K562 (cell line): ENCODE results near the gene CEP128. TPM values are rescaled to one million over a fixed set of nuclear protein-coding genes. Genes with fewer than 3 reads are reported as not detected.

Source experiments
- ARHGAP35 ChIP-seq: fragments of 450-650 bp; IDR thresholded peaks from 2 replicates; pipeline ENCODE4 v1.6.1; 2018; ENCODE audit not compliant: partially characterized antibody
- DNMT1 ChIP-seq: fragments of 450-650 bp; IDR thresholded peaks from 2 replicates; pipeline ENCODE4 v1.6.1; 2016; ENCODE audit warnings: antibody characterized with exemption, mild to moderate bottlenecking
- ETS1 ChIP-seq: conservative IDR thresholded peaks from 2 replicates; pipeline ENCODE4 v1.6.1; 2011; ENCODE audit warnings: low read depth, mild to moderate bottlenecking, low read length; ENCODE audit not compliant: control insufficient read depth
- ETV1 ChIP-seq: fragments of 450-650 bp; conservative IDR thresholded peaks from 2 replicates; pipeline ENCODE4 v1.6.1; 2016; ENCODE audit warnings: missing genetic modification characterization, control low read depth, low read depth, missing compliant biosample characterization
- L3MBTL2 ChIP-seq: fragments of 450-650 bp; IDR thresholded peaks from 2 replicates; pipeline ENCODE4 v1.6.1; 2016; ENCODE audit warnings: mild to moderate bottlenecking, moderate library complexity
- MCM5 ChIP-seq: fragments of 450-650 bp; IDR thresholded peaks from 2 replicates; pipeline ENCODE4 v1.6.1; 2016; ENCODE audit warnings: low read depth
- OTX1 ChIP-seq: fragments of 450-650 bp; formaldehyde crosslinking; IDR thresholded peaks from 2 replicates; pipeline ENCODE4 v1.4.0; 2022; ENCODE audit warnings: mild to moderate bottlenecking
- POLR2AphosphoS5 ChIP-seq: IDR thresholded peaks from 2 replicates; pipeline ENCODE4 v1.6.1; 2011; ENCODE audit warnings: mild to moderate bottlenecking, low read depth, low read length, moderate library complexity; ENCODE audit not compliant: control insufficient read depth, insufficient read depth
- RNF2 ChIP-seq: sonication (generic); IDR thresholded peaks from 2 replicates; pipeline ENCODE4 v1.6.1; 2016
- SOX6 ChIP-seq: fragments of 450-650 bp; IDR thresholded peaks from 2 replicates; pipeline ENCODE4 v1.6.1; 2014; ENCODE audit warnings: mild to moderate bottlenecking
- STAT6 ChIP-seq: sonication (generic); formaldehyde crosslinking; IDR thresholded peaks from 2 replicates; pipeline ENCODE4 v1.8.1; 2023; ENCODE audit warnings: mild to moderate bottlenecking, missing genetic modification reagents
- XRCC5 ChIP-seq: fragments of 200-400 bp; formaldehyde crosslinking; IDR thresholded peaks from 2 replicates; pipeline ENCODE4 v1.6.1; 2017; ENCODE audit warnings: low read depth, mild to moderate bottlenecking, low read length
- ZNF140 ChIP-seq: fragments of 250-450 bp; sonication (Bioruptor Pico); IDR thresholded peaks from 2 replicates; pipeline ENCODE4 v1.8.0; 2021; ENCODE audit warnings: moderate library complexity, mild to moderate bottlenecking, inconsistent platforms
- ZNF165 ChIP-seq: fragments of 250-450 bp; sonication (Bioruptor Pico); IDR thresholded peaks from 2 replicates; pipeline ENCODE4 v1.4.0; 2020; ENCODE audit warnings: borderline replicate concordance
- ZNF318 ChIP-seq, 2 experiments: fragments of 450-650 bp; IDR thresholded peaks; 2 replicates each; pipeline ENCODE4 v1.6.1; 2016; ENCODE audit warnings: mild to moderate bottlenecking in 2 of 2, borderline replicate concordance in 1 of 2, low read depth in 1 of 2, moderate library complexity in 1 of 2
- ZNF324 ChIP-seq: fragments of 250-450 bp; sonication (Bioruptor Pico); IDR thresholded peaks from 2 replicates; pipeline ENCODE4 v1.4.0; 2020; ENCODE audit warnings: mild to moderate bottlenecking
- ZNF699 ChIP-seq: fragments of 250-450 bp; sonication (Bioruptor Pico); IDR thresholded peaks from 2 replicates; pipeline ENCODE4 v1.8.0; 2021; ENCODE audit warnings: mild to moderate bottlenecking, moderate library complexity; ENCODE audit not compliant: insufficient replicate concordance
- polyA plus RNA-seq, 8 experiments: library from polyadenylated mRNA; depleted of rRNA in 4 of 8; stranded (reverse) in 5 of 8; unstranded in 3 of 8; fragments of >200 nt; fragmentation: Nextera tagmentation in 2 of 8; fragmentation: Illumina TruSeq in 1 of 8; extraction: Ambion mirVana in 2 of 8; extraction: Trizol in 1 of 8; gene quantifications; 2 replicates each; pipeline versions ENCODE4 v1.2.1 to v1.2.3, GENCODE V29; 2011 to 2014; ENCODE audit warnings: inconsistent platforms in 1 of 8, missing spikeins in 1 of 8
- total RNA-seq, 7 experiments: library from RNA; depleted of rRNA in 6 of 7; stranded (reverse); fragments of >200 nt in 6 of 7; fragmentation: Illumina TruSeq in 2 of 7; extraction: Trizol in 2 of 7; gene quantifications; 2 replicates each; pipeline versions ENCODE4 v1.2.1 to v1.2.3, GENCODE V29; 2011 to 2021; ENCODE audit warnings: low replicate concordance in 1 of 7

The CEP128 gene
- total and polyA plus RNA-seq, 9 of the 15 experiments (the other 6 are each of a cell fraction or from before 2014, with no cell fraction given), result 2.3 to 9.2 (median 4.6) TPM

- peak in 1 of 2 experiments; percentile 62; a peak in 2 of 4 replicates for TF ChIP-seq ZNF318 (IDR thresholded peaks at IDR 0.05; ENCODE audit: borderline replicate concordance in 1 of 2, low read depth in 1 of 2)
- no peak for TF ChIP-seq ZNF699 (CRISPR knock-in tag)
- TF ChIP-seq ETS1, result no peak
- peak; percentile 31; the same call in 1 of the 2 replicates for TF ChIP-seq SOX6
- TF ChIP-seq ARHGAP35, result no peak
- no peak for TF ChIP-seq ETV1 (tag)
- TF ChIP-seq DNMT1, result no peak
- TF ChIP-seq L3MBTL2, result peak; percentile 59; the same call in 1 of the 2 replicates
- TF ChIP-seq ZNF165 (CRISPR knock-in tag), result no peak
- TF ChIP-seq ZNF324 (CRISPR knock-in tag), result no peak
- TF ChIP-seq POLR2AphosphoS5, result no peak
- TF ChIP-seq OTX1, result no peak
- TF ChIP-seq RNF2, result no peak
- TF ChIP-seq XRCC5, result no peak
- no peak for TF ChIP-seq MCM5
- TF ChIP-seq STAT6 (CRISPR knock-in tag), result no peak
- TF ChIP-seq ZNF140 (CRISPR knock-in tag), result no peak
Measured at GRCh38 chr14:80930836-80931389, 10.6 kb downstream of the CEP128 start (continued).
